ENCODE results near the gene C1QL2.

- TF ChIP-seq CTCF (IDR thresholded peaks at IDR 0.05) (no peak), POLR2AphosphoS5 (IDR thresholded peaks at IDR 0.05) (no peak), POLR2A (IDR thresholded peaks at IDR 0.05) (no peak), EP300 (IDR thresholded peaks at IDR 0.05) (no peak)
Measured at GRCh38 chr2:119142824-119143223, 15.7 kb downstream of the C1QL2 start.
